ENCODE data around the gene TMEM117. TPM values are rescaled to one million over a fixed set of nuclear protein-coding genes. Genes with fewer than 3 reads are reported as not detected.

Gene TMEM117
- total RNA-seq, 1 experiment from 2014 or later, result 5.9 TPM

DNA sequence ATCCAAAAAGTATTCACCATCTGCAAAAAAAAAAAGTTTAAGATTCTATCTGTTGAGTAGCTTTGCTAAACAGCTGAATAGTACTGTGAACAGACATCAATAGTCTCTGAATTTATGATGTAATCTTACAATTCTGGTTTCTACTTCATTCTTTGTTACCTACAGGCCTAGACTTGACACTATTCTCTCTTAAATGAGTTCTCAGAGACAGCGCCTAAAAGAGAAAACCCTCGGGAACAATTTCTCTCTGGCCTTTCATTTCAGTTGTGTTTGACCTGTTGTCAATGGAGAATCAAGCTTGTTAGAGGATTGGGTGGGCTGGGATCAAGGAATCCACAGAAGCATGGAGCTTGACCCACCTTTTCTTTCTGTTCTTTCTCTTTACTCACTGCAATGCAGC, 23.8 kb upstream of the TMEM117 start:
- ChIA-PET CTCF (no interaction called here), POLR2A (ENCODE audit: low non-redundant PET) (no interaction called here)
- TF ChIP-seq CTCF (conservative IDR thresholded peaks at IDR 0.05; ENCODE audit: low read depth, low read length) (no peak), EZH2 (IDR thresholded peaks at IDR 0.05; ENCODE audit: borderline replicate concordance, low read depth, low read length, poor library complexity, severe bottlenecking) (no peak)
- H3K9me3 ChIP-seq (ENCODE audit: low read depth, low read length, poor library complexity, severe bottlenecking), result no peaks in the 10 kb centered on the region
- DNase-seq (ENCODE audit: low spot score), result no peak
- intact Hi-C loops (cut with micrococcal nuclease; ENCODE audit: unreplicated experiment), result no loop called here
- no peak overlapping the region for H3K4me3 ChIP-seq (ENCODE audit: low read depth, low read length, poor library complexity, severe bottlenecking)
- H3K36me3 ChIP-seq (ENCODE audit: insufficient read depth, low read length, poor library complexity, severe bottlenecking), result no peaks in the 10 kb centered on the region
- BruUV-seq (replicated peaks), result no TSS peak
- H3K4me1 ChIP-seq (ENCODE audit: insufficient read depth, low read length, poor library complexity, severe bottlenecking), result peaks cover 5% of the 10 kb centered on the region
- H3K27ac ChIP-seq (ENCODE audit: low read depth, low read length, poor library complexity, severe bottlenecking), result no peak overlapping the region
- no peaks in the 10 kb centered on the region for H3K27me3 ChIP-seq (replicated peaks; ENCODE audit: insufficient read depth, low read depth, low read length, poor library complexity)

DNA sequence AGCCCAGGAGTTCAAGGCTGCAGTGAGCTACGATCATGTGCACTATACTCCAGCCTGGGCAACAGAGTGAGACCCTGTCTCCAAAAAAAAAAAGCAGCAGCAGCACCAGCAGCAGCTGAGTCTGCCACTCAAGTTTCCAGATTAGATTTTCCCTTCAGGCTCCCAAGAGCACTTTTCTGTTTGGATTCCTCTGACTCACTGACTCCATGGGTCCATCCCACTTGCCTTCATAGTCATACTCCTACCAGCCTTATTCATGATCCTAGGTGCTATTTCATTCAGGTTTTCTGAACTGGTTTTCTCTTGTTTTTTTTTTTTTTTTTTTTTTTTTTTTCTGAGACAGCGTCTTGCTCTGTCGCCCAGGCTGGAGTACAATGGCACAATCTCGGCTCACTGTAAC, 23.0 kb upstream of the TMEM117 start:
- Histone ChIP-seq H3K9me3 (ENCODE audit: low read depth, low read length, poor library complexity, severe bottlenecking) (no peaks in the 10 kb centered on the region), H3K27ac (ENCODE audit: low read depth, low read length, poor library complexity, severe bottlenecking) (no peak overlapping the region), H3K27me3 (replicated peaks; ENCODE audit: insufficient read depth, low read depth, low read length, poor library complexity) (no peaks in the 10 kb centered on the region), H3K4me1 (ENCODE audit: insufficient read depth, low read length, poor library complexity, severe bottlenecking) (no peaks in the 10 kb centered on the region), H3K36me3 (ENCODE audit: insufficient read depth, low read length, poor library complexity, severe bottlenecking) (no peaks in the 10 kb centered on the region), H3K4me3 (ENCODE audit: low read depth, low read length, poor library complexity, severe bottlenecking) (no peak overlapping the region)
- POLR2A ChIA-PET (ENCODE audit: low non-redundant PET), result no interaction called here
- TF ChIP-seq EZH2 (IDR thresholded peaks at IDR 0.05; ENCODE audit: borderline replicate concordance, low read depth, low read length, poor library complexity, severe bottlenecking) (no peak), CTCF (conservative IDR thresholded peaks at IDR 0.05; ENCODE audit: low read depth, low read length) (no peak)
- intact Hi-C loops (cut with micrococcal nuclease; ENCODE audit: unreplicated experiment), result no loop called here
- DNase-seq (ENCODE audit: low spot score), result no peak
- CTCF ChIA-PET, result no interaction called here
- BruUV-seq (replicated peaks), result no TSS peak

- Histone ChIP-seq H3K36me3 (ENCODE audit: insufficient read depth, low read length, poor library complexity, severe bottlenecking) (no peaks in the 10 kb centered on the region), H3K27me3 (replicated peaks; ENCODE audit: insufficient read depth, low read depth, low read length, poor library complexity) (no peaks in the 10 kb centered on the region), H3K4me1 (ENCODE audit: insufficient read depth, low read length, poor library complexity, severe bottlenecking) (no peaks in the 10 kb centered on the region), H3K4me3 (ENCODE audit: low read depth, low read length, poor library complexity, severe bottlenecking) (no peak overlapping the region), H3K9me3 (ENCODE audit: low read depth, low read length, poor library complexity, severe bottlenecking) (no peaks in the 10 kb centered on the region), H3K27ac (ENCODE audit: low read depth, low read length, poor library complexity, severe bottlenecking) (no peak overlapping the region)
- intact Hi-C loops (cut with micrococcal nuclease; ENCODE audit: unreplicated experiment), result no loop called here
- no peak for DNase-seq (ENCODE audit: low spot score)
- POLR2A ChIA-PET (ENCODE audit: low non-redundant PET), result no interaction called here
- TF ChIP-seq EZH2 (IDR thresholded peaks at IDR 0.05; ENCODE audit: borderline replicate concordance, low read depth, low read length, poor library complexity, severe bottlenecking) (no peak), CTCF (conservative IDR thresholded peaks at IDR 0.05; ENCODE audit: low read depth, low read length) (no peak)
- CTCF ChIA-PET, result no interaction called here
- no TSS peak for BruUV-seq (replicated peaks)
Observed at GRCh38 chr12:43815416-43815815, 20.5 kb upstream of the TMEM117 start.

All from A673 (cell line).